NCI-H1105 treated with DMSO at 0.1 percent for 48 hours (cell line): ENCODE results near the gene PLEKHG3.
A peak's percentile ranks its signal among the peaks of the same experiment; 100 is the strongest.
"Not testable (repeated sequence)": the region's sequence is repeated elsewhere in the genome, so short reads cannot be mapped to it uniquely, and the experiment has no call there.

ENCODE experiments used
- DNase-seq: peaks from one replicate; lab custom pipeline; 2025; lab: John Stamatoyannopoulos, UW

PLEKHG3 gene

GRCh38 chr14:64688031-64688430, 16.2 kb upstream of the PLEKHG3 start:
- no peak for DNase-seq

DNA sequence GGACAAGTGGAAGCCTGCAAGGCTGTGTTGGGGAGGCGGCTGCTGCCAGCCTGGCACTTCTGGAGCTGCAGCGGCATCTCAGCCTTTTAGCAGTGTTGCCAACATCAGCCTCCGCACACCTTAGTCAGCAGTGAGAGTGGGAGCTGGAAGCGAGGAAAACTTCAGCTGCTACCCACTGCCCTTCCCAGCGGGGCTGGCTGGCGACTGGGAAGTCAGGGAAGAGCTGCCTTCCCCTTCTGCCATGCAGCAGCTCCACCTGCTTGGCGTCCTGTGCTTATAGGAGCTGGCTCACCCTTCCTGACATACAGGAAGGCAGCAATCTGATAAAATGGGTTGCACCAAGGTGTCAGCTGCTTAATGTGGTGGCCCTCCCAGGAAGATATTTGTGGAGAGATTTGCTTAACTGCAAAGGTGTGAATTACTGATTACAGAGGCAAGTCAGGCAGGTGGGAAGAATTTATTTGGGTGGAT, 15.4 kb upstream of the PLEKHG3 start:
- DNase-seq: no peak

- DNase-seq: no peak
These were observed 14.9 kb upstream of the PLEKHG3 start for GRCh38 chr14:64689289-64689688.

GRCh38 chr14:64690607-64691006, 13.6 kb upstream of the PLEKHG3 start:
- DNase-seq: not testable (repeated sequence)

DNA sequence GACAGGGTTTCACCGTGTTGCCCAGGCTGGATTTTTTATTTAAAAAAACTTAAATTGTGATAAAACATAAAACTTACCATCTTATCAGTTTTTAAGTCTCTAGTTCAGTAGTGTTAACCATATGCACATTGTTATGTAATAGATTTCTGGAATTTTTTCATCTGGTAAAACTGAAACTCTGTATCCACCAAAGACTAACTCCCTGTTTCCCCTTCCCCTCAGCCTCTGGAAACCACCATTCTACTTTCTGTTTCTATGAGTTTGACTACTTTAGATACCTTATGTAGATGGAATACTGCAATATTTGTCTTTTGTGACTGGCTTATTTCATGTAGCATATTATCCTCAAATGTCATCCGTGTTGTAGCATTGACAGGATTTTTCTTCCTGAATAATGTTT, 12.8 kb upstream of the PLEKHG3 start:
- DNase-seq: no peak

DNA sequence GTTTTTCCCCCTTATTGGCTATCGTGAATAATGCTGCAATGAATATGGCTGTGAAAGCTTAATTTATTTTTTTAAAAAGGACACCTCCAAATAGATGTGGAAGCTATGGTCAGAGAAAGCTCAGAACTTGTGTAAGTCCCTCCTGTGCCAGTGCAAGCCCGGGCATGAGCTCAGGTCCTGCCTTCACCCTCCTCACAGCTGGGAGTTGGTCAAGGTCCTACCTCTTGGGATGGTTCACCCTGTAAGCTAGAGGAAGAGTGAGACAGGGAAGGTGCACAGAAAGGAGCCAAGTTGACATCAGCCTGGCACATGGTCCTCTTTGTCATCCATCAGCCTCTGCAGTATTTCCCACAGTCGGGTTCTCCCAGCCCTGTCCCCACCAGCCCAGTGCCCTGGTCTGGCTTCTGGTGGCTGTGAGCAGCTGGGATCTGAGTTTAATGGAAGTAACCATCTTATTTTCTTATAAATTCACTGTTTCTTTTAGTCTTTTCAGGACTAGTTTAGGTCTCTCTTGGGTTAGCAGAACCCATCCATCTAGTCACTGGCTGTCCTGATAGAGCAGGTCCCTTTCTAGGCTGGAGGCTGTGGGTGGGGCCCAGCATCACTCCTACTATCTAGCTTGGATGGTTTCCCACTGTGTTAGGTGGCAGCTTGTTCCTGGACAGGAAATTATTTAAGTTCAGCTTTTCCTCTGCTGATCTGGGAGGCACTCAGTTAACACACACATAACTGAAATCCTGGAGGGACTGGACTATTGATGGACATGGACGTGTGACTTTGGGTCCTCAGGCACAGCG, 11.8 kb upstream of the PLEKHG3 start:
- DNase-seq: no peak

DNA sequence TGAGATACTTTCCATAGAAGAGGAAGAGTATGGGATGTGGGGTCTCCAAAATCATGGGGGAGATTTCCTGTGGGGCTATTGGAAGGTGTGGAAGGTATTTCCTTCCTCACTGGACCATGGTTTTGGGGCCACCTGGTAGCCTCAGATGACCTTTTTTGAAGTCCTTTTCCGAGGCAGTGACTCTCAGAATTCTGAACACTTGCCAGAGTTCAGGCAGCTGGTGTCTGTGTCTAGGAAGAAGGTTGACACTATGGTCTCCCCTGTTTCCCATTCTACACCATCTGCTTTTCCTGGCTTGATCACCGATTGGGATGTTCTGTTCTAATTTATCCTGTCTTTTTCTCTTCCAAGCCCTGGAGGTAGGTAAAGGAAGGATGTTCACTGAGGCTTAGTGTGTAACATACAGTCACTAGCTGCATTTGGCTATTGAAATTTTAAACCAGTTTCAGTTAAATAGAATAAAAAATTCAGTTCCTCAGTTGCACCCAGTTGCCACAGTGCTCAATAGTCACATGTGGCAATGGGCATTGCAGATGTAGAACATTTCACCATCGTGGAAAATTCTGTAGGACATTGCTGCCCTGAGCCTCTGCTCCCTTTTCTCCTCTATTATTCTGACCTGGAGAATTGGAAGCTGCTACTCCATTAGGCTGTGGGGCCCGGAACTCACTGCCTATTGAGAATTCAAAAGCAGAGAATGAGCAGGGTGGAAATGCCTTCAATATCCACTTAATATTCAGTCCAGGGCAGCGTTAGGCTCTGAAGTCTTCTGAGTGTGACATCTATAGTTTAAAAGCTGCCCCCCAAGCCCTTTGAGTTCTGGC, 11.0 kb upstream of the PLEKHG3 start:
- DNase-seq: no peak

- DNase-seq: no peak
These were observed 10.4 kb upstream of the PLEKHG3 start for GRCh38 chr14:64693810-64694165.

GRCh38 chr14:64695071-64695470, 9.2 kb upstream of the PLEKHG3 start:
- no peak for DNase-seq

- DNase-seq: no peak
These were observed 7.8 kb upstream of the PLEKHG3 start for GRCh38 chr14:64696355-64696857.

DNA sequence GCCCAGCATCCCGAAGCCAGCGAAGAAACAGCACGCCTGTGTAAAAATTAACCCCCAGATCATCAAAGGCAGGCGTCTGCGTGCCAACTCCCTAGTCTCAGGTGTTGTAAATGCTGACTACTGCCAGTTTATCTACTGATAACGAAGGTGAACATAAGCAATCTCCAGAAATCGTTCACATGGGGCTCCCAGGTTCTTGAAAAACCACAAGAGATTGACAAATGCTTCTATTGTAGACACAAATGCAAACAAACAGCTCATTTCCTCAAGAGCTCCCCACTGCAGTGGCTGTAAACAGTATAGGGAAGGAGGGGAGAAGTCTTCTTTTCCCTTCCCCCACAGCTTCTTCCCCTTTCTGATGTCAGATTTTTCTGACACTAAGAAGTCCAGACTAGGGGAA, 5.3 kb upstream of the PLEKHG3 start:
- peak; percentile 30 for DNase-seq

DNA sequence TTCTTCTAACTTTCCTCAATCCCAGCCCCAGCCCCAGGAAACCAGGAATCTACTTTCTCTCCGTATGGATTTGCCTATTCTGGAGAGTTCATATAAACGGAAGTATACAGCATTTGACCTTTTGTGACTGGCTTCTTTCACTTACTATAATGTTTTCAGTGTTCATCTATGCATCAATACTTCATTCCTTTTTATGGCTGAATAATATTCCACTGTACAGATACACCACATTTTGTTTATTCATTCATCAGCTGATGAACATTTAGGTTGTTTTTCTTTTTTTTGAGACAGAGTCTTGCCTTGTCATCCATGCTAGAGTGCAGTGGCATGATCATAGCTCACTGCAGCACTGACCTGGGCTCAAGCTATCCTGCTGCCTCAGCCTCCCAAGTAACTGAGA, 3.9 kb upstream of the PLEKHG3 start:
- no peak for DNase-seq

- DNase-seq: no peak
These were observed 3.3 kb upstream of the PLEKHG3 start for GRCh38 chr14:64700894-64701293.

- no peak for DNase-seq
These were observed 2.6 kb upstream of the PLEKHG3 start for GRCh38 chr14:64701660-64702059.

DNA sequence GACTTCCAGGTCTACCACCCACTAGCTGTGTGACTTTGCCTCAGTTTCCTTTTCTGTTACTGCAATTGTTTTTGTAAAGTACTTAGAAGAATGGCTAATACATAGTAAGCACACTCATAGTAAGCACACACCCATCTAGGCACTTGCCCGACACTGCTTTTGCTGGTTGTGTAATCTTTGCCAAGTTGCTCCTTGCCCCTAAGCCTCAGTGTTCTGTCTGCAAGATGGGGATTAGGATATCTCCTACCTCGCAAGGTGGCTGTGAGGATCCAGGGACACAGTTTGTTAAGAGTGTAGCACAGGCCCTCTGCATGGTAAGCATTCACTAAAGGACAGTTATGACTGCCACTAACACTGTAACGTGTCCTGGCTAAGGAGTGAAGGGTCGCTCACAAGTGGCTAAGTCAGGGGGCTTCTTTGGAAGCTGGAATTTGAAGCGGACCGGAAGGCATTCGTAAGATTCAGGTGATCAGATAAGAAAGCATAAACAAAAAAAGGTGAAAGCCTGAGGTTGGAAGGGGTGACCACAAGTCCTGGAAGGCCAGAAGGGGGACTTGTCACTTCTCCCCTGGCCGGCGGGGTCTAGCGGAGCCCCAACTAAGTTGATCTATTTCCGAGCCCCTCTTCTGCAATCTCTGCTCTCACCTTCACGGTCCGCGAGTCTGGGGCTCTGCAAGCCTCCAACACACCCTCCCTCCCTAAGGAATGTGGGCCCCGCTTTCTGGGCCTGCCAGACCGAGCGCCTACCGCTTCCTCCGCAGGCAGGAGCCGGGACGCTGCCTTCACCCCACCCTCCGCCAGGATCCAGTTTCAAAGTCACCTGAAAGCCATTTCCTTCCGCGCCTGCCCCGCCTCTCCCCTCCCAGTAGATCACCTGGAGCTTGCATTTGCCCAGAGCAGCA, 1.5 kb upstream of the PLEKHG3 start:
- peak; percentile 72 for DNase-seq

DNA sequence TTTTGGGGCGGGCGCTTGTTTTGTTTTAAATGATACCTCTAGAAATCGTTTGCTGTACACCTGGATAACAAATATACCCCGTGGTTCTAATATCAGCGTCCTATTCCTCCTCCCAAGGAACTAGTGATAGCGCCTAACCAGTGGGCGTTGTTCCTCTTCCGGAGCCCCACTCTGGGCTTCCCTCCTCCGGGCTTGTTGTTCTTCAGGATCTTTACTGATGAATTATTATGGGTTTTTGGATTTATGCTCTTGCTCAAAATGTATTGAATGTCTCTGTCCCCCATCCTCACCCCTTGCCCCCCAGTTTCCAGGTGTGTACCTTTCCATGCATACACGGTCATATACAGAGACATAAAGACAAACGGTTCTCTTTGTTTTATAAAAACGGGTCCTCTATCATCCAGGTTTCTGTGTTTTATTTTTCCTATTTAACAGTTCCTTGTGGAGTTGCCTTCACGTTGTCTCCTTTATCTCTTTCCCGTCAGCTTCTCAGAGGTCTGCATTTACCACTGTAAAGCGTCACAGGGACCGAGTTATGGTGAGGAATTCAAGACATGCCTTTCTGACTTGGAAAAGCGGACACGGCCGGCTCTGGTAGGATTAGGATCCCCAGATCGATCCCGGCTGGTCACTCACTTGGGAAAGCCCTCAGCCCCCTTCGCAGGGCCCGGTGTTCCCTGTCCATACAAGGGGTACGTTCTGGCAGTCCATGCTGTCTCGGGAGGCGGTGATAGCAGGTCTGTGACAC, 655 bp upstream of the PLEKHG3 start:
- DNase-seq: no peak

DNA sequence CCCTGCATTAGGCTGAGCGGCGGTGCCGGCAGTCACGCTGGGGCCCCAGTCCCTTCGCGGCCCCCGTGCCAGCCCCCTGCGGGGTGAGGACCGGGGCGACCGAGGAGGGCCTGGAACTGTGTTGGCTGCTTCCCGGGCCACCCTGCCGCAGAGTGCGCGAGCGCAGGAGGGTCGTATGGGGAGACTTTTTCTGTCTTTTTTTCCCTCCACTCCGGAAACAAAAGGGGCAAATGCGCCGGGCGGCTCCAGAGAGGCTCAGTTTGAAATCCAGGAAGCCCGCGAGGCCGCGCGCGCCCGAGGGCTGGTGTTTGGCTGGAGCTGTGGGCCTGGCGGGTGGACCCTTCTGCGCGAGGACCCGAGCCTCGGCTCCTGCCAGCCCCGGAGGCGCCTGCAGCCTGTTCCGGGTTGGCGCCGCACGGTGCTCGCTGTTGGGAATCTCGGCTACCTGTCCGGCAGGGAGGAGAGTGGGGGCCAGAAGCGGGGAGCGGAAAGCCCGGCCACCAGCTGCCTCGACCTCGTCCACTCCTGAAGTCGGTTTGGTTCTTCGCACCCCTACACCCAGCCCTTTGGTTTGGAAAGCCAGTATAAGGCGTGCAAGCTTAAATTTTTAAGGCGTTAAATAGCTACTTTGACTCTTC, 638 bp downstream of the PLEKHG3 start:
- peak; percentile 42 for DNase-seq

DNA sequence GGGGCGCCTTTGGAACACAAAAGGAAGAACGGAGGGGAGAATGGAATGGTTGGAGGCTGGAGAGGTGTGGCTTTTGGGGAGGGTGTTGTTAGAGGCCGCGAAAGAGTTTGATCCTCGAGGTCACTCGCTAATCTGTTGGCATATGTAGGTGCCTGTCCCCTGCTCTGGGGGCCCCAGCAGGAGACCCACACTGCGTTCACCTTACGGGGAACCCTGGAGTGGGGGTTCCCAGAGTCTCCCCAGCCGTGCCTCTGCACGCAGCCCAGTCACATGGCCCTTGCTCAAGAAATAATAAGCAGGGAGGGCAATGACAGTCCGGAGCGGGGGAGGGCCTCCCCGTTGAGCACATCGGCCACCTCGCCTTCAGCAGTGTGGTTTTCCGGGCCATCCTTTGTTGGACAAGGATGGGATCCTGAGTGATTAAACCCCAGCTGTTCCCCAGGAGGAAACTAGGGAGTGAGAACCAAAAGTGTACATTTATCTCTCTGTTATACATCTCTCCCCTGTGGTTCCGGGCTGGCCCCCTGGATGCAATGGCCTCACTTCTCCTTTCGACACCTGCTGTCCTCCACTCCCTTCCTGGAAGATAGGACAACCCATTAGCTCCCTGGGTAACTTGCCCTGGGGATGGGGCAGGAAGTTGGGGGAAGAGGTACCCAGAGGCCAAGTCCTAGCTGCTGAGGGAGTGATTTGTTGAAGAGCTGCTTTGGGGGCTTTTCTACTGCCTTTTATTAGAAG, 1.3 kb downstream of the PLEKHG3 start:
- DNase-seq: no peak

DNA sequence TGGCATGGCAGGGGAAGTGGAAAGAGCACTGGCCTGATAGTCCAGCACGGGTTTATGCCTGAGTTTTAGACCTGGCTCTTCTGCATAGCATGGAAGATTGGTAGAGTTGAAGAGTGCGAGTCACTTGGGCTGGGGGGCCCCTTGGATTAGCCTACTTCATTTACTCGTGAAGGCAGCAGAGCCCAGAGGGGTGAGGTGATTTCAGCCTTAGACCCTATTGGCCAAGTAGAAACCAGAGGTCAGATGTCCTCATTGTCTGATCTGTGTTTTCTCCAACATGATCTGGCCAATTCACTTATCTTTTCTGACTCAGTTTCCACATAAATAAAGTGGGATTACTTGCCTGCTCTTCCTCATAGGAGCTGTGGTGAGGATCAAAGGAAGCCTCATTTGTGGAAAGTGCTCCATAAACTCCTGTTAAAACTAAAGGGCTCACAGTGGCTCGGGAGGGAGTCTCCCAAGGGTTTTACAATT, 1.9 kb downstream of the PLEKHG3 start:
- DNase-seq: no peak

DNA sequence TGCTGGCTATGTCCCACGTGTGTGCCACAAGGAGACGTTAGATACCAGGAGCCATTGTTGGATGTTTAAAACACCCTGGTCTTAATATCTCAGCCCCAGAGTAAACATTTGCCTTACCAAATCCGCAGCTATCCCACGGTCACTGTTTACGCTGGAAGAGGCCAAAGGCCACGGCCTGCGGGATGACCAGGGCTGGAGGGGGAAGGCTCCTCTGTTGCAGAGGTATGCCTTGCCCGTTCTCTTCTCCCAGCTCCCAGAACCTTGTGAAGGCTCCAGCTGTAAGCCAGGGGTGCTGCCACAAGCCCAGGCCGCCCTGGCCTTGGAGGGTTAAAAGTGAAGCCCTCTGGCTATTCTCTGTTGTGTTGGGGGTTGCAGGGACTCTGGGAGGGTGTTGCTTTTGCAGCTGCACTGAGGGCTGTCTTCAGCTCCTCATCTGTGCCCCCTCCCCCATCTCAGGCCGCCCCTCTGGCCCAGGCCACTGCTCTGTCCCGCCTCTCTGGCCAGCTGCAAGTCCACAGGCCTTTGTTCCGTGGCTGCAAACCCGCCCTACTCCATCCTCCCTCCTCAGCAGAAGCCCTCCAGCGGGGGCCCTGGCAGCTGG, 2.5 kb downstream of the PLEKHG3 start:
- DNase-seq: no peak
